ENCODE results near the gene MROH8. TPM values are rescaled to one million over a fixed set of nuclear protein-coding genes. Genes with fewer than 3 reads are reported as not detected.

The MROH8 gene
- total RNA-seq, 4 donors from 2014 or later, result 0.83 to 4.7 (median 3.1) TPM

GRCh38 chr20:37185686-37186085, 6.3 kb upstream of the MROH8 start:
- Histone ChIP-seq H3K27me3 (no peaks in the 10 kb centered on the region), H3K27ac (no peak overlapping the region), H3K9me3 (no peaks in the 10 kb centered on the region), H3K36me3 (peaks cover 42% of the 10 kb centered on the region), H3K4me1 (peaks cover 17% of the 10 kb centered on the region), H3K4me3 (no peak overlapping the region)
- TF ChIP-seq POLR2A (IDR thresholded peaks at IDR 0.05) (no peak), EP300 (IDR thresholded peaks at IDR 0.05) (no peak), POLR2AphosphoS5 (IDR thresholded peaks at IDR 0.05) (no peak)
- TF ChIP-seq, protein P1, sequence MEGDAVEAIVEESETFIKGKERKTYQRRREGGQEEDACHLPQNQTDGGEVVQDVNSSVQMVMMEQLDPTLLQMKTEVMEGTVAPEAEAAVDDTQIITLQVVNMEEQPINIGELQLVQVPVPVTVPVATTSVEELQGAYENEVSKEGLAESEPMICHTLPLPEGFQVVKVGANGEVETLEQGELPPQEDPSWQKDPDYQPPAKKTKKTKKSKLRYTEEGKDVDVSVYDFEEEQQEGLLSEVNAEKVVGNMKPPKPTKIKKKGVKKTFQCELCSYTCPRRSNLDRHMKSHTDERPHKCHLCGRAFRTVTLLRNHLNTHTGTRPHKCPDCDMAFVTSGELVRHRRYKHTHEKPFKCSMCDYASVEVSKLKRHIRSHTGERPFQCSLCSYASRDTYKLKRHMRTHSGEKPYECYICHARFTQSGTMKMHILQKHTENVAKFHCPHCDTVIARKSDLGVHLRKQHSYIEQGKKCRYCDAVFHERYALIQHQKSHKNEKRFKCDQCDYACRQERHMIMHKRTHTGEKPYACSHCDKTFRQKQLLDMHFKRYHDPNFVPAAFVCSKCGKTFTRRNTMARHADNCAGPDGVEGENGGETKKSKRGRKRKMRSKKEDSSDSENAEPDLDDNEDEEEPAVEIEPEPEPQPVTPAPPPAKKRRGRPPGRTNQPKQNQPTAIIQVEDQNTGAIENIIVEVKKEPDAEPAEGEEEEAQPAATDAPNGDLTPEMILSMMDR (IDR thresholded peaks at IDR 0.05), result no peak
- DNase-seq (ENCODE audit: low spot score in 2 of 2), result no peak
- 76% methylated on average over 4 of the region's 5 CpGs for WGBS

- H3K9me3 ChIP-seq, result no peaks in the 10 kb centered on the region
- DNase-seq (ENCODE audit: low spot score in 2 of 2), result no peak
- TF ChIP-seq, protein P1 (IDR thresholded peaks at IDR 0.05), result no peak
- TF ChIP-seq POLR2A (IDR thresholded peaks at IDR 0.05) (no peak), POLR2AphosphoS5 (IDR thresholded peaks at IDR 0.05) (no peak)
- H3K4me3 ChIP-seq, result peak overlapping the region; percentile 93
- no peaks in the 10 kb centered on the region for H3K27me3 ChIP-seq
- H3K4me1 ChIP-seq, result peaks cover 22% of the 10 kb centered on the region
- WGBS, result 11% methylated on average over 11 of the region's 15 CpGs
- peak overlapping the region; percentile 99 for H3K27ac ChIP-seq
- peaks cover 13% of the 10 kb centered on the region for H3K36me3 ChIP-seq
These were observed 556 bp upstream of the MROH8 start for GRCh38 chr20:37179683-37180524.

GRCh38 chr20:37172836-37173235, 6.5 kb downstream of the MROH8 start:
- no peak overlapping the region for H3K4me3 ChIP-seq
- TF ChIP-seq, protein P1 (IDR thresholded peaks at IDR 0.05), result no peak
- TF ChIP-seq POLR2AphosphoS5 (IDR thresholded peaks at IDR 0.05) (no peak), POLR2A (IDR thresholded peaks at IDR 0.05) (no peak), EP300 (IDR thresholded peaks at IDR 0.05) (no peak)
- WGBS, result 95% methylated on average over 4 of the region's 4 CpGs
- H3K9me3 ChIP-seq, result no peaks in the 10 kb centered on the region
- no peak overlapping the region for H3K27ac ChIP-seq
- H3K4me1 ChIP-seq, result no peaks in the 10 kb centered on the region
- H3K36me3 ChIP-seq, result no peaks in the 10 kb centered on the region
- no peak for DNase-seq (ENCODE audit: low spot score in 2 of 2)
- H3K27me3 ChIP-seq, result no peaks in the 10 kb centered on the region

DNA sequence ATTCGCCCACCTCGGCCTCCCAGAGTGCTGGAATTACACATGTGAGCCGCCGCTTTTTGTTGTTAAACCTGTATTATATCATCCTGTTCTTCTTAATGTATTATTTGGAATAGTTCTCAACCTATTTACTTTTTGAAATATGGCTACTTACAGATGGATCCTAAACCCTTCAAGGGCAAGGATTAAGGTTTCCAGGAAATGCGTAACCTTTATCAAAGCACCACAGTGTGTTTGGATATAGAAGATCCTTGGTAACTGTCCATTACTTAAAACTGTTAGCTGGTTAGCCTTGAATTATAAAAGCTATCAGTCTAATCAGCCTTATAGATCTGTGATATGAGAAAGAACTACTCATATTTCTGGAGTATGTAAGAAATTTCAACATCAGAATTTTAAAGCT, 12.5 kb downstream of the MROH8 start:
- Histone ChIP-seq H3K36me3 (no peaks in the 10 kb centered on the region), H3K9me3 (no peaks in the 10 kb centered on the region), H3K4me3 (no peak overlapping the region), H3K4me1 (peaks cover 6% of the 10 kb centered on the region), H3K27me3 (no peaks in the 10 kb centered on the region), H3K27ac (no peak overlapping the region)
- TF ChIP-seq POLR2AphosphoS5 (IDR thresholded peaks at IDR 0.05) (no peak), POLR2A (IDR thresholded peaks at IDR 0.05) (no peak), EP300 (IDR thresholded peaks at IDR 0.05) (no peak)
- TF ChIP-seq, protein P1 (IDR thresholded peaks at IDR 0.05), result no peak
- over 99% methylated on average over 5 of the region's 5 CpGs for WGBS
- no peak for DNase-seq (ENCODE audit: low spot score in 2 of 2)

DNA sequence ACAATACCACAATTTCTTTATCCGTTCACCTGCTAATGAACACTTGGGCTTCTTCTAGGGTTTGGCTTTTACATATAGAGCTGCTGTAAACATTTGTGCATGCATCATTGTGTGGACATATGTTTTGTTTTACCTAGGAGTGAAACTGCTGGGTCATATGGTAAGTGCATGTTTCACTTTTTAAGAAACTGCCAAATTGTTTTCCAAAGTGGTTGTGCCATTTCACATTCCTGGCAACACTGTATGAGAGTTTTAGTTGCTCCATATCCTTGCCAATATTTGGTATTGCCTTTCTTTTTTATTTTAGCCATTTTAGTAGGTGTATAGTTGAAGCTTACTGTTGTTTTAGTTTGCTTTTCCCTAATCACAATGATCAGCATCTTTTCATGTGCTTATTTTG, 14.3 kb downstream of the MROH8 start:
- H3K4me3 ChIP-seq, result no peak overlapping the region
- 94% methylated on average over 1 of the region's 1 CpG for WGBS
- no peaks in the 10 kb centered on the region for H3K36me3 ChIP-seq
- H3K9me3 ChIP-seq, result no peaks in the 10 kb centered on the region
- peaks cover 6% of the 10 kb centered on the region for H3K4me1 ChIP-seq
- no peaks in the 10 kb centered on the region for H3K27me3 ChIP-seq
- H3K27ac ChIP-seq, result no peak overlapping the region
- DNase-seq (ENCODE audit: low spot score in 2 of 2), result no peak
- no peak for TF ChIP-seq POLR2A (IDR thresholded peaks at IDR 0.05)
- TF ChIP-seq, protein P1 (IDR thresholded peaks at IDR 0.05), result no peak
- no peak for TF ChIP-seq EP300 (IDR thresholded peaks at IDR 0.05)
- TF ChIP-seq POLR2AphosphoS5 (IDR thresholded peaks at IDR 0.05), result no peak
